ENCODE measurements around the gene CTSD.

DNA sequence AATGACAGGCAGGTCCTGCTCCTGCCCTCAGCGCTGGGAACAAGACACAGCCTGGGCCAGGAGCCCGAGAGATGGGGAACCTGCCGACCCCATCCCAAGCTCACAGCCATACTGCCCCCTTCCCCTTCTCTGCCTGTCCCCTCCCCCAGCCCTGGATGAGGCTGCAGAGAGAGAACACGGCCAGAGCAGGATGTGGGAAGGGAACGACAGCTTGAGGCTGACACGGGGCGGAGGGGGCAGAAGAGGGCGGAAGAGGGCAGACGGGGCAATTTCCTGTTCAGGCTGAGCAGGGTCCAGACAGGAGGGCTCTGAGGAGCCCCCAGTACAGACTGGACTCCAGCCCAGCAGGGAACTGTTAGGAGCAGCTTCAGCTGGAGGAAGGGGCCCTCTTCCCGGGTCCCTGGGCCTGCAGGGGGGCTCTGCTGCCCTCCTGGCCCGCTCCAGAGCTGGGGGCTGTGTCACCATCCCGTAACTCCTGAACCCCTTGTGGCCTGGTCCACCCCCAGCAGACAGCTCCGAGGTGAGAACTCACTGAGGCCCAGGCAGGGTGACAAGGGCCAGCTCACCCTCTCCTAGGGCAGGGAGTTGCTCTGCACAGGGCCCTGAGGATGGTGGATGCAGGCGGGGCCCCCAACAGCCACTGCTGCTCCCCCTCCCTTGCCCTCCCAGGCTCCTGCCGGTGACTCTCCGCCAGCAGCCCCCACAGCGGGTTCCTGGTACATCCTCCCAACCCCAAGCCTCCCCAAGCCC is 5.7 kb downstream of the CTSD start:
- TF ChIP-seq, protein P1, sequence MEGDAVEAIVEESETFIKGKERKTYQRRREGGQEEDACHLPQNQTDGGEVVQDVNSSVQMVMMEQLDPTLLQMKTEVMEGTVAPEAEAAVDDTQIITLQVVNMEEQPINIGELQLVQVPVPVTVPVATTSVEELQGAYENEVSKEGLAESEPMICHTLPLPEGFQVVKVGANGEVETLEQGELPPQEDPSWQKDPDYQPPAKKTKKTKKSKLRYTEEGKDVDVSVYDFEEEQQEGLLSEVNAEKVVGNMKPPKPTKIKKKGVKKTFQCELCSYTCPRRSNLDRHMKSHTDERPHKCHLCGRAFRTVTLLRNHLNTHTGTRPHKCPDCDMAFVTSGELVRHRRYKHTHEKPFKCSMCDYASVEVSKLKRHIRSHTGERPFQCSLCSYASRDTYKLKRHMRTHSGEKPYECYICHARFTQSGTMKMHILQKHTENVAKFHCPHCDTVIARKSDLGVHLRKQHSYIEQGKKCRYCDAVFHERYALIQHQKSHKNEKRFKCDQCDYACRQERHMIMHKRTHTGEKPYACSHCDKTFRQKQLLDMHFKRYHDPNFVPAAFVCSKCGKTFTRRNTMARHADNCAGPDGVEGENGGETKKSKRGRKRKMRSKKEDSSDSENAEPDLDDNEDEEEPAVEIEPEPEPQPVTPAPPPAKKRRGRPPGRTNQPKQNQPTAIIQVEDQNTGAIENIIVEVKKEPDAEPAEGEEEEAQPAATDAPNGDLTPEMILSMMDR (conservative IDR thresholded peaks at IDR 0.05; ENCODE audit: low read depth in 2 of 2), result no peak
- TF ChIP-seq EZH2 (IDR thresholded peaks at IDR 0.05; ENCODE audit: low read depth, unreplicated experiment) (no peak), EZH2phosphoT487 (IDR thresholded peaks at IDR 0.05; ENCODE audit: unreplicated experiment) (no peak), STAT1 (IDR thresholded peaks at IDR 0.05; ENCODE audit: unreplicated experiment) (no peak), CREB1 (CRISPR knock-in tag; IDR thresholded peaks at IDR 0.05; ENCODE audit: low read depth) (no peak), ZNF331 (CRISPR knock-in tag; IDR thresholded peaks at IDR 0.05; ENCODE audit: low read depth) (no peak), POLR2AphosphoS5 (IDR thresholded peaks at IDR 0.05; ENCODE audit: low read depth) (no peak), JUNB (IDR thresholded peaks at IDR 0.05; ENCODE audit: unreplicated experiment) (no peak)
- TF ChIP-seq, protein P2, sequence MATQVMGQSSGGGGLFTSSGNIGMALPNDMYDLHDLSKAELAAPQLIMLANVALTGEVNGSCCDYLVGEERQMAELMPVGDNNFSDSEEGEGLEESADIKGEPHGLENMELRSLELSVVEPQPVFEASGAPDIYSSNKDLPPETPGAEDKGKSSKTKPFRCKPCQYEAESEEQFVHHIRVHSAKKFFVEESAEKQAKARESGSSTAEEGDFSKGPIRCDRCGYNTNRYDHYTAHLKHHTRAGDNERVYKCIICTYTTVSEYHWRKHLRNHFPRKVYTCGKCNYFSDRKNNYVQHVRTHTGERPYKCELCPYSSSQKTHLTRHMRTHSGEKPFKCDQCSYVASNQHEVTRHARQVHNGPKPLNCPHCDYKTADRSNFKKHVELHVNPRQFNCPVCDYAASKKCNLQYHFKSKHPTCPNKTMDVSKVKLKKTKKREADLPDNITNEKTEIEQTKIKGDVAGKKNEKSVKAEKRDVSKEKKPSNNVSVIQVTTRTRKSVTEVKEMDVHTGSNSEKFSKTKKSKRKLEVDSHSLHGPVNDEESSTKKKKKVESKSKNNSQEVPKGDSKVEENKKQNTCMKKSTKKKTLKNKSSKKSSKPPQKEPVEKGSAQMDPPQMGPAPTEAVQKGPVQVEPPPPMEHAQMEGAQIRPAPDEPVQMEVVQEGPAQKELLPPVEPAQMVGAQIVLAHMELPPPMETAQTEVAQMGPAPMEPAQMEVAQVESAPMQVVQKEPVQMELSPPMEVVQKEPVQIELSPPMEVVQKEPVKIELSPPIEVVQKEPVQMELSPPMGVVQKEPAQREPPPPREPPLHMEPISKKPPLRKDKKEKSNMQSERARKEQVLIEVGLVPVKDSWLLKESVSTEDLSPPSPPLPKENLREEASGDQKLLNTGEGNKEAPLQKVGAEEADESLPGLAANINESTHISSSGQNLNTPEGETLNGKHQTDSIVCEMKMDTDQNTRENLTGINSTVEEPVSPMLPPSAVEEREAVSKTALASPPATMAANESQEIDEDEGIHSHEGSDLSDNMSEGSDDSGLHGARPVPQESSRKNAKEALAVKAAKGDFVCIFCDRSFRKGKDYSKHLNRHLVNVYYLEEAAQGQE (IDR thresholded peaks at IDR 0.05; ENCODE audit: unreplicated experiment), result no peak
- TF ChIP-seq, protein P3, sequence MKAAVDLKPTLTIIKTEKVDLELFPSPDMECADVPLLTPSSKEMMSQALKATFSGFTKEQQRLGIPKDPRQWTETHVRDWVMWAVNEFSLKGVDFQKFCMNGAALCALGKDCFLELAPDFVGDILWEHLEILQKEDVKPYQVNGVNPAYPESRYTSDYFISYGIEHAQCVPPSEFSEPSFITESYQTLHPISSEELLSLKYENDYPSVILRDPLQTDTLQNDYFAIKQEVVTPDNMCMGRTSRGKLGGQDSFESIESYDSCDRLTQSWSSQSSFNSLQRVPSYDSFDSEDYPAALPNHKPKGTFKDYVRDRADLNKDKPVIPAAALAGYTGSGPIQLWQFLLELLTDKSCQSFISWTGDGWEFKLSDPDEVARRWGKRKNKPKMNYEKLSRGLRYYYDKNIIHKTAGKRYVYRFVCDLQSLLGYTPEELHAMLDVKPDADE (IDR thresholded peaks at IDR 0.05), result no peak

Data from GM23338 (cell line).